Endothelial cell of umbilical vein (primary cell): Measurements from ENCODE around the gene CXCR5. TPM values are rescaled to one million over a fixed set of nuclear protein-coding genes. Genes with fewer than 3 reads are reported as not detected.

Experiments
- BruUV-seq: library from RNA; stranded (reverse); fragments of 400-500 nt; replicated peaks from 2 replicates; lab custom pipeline; 2021; lab: Mats Ljungman, UMichigan
- CTCF ChIA-PET: fragments of 300-600, 350-600 bp; sonication (Branson Sonifier 250); formaldehyde crosslinking; loops from one replicate; lab custom pipeline; 2021; ENCODE audit warnings: antibody characterized with exemption, inconsistent platforms; lab: Charles Lee
- POLR2A ChIA-PET: fragments of 300-600, 350-600 bp; sonication (Branson Sonifier 250); formaldehyde crosslinking; loops from one replicate; lab custom pipeline; 2021; ENCODE audit warnings: antibody characterized with exemption, inconsistent platforms; lab: Charles Lee
- DNase-seq: peaks from one replicate; pipeline ENCODE4 v3.0.0-alpha.2; 2011; ENCODE audit warnings: low read depth, low spot score
- FAIRE-seq: peaks from 2 replicates; lab custom pipeline; 2011; peaks lifted over from hg19 to GRCh38; lab: Jason Lieb, UNC
- H2AFZ ChIP-seq: 2 replicates; pipeline ENCODE4 v1.6.0; 2012; ENCODE audit warnings: low read depth, low read length, control low read depth, inconsistent platforms
- H3K27ac ChIP-seq: 2 replicates; pipeline ENCODE4 v1.5.1; 2011; ENCODE audit warnings: low read depth, mild to moderate bottlenecking, control low read depth, low read length, moderate library complexity; ENCODE audit not compliant: insufficient read depth
- H3K27me3 ChIP-seq, 2 experiments: 2 replicates each; pipeline versions ENCODE4 v1.6.0 to v1.6.1; 2011; ENCODE audit warnings: low read length in 2 of 2, mixed read lengths in 1 of 2; ENCODE audit not compliant: control insufficient read depth in 2 of 2, insufficient read depth in 2 of 2
- H3K36me3 ChIP-seq, 2 experiments: 2 replicates in 1 of 2; 3 replicates in 1 of 2; pipeline ENCODE4 v1.5.1; 2011; ENCODE audit warnings: low read length in 2 of 2, mild to moderate bottlenecking in 1 of 2, moderate library complexity in 1 of 2; ENCODE audit not compliant: control insufficient read depth in 2 of 2, insufficient read depth in 2 of 2; ENCODE audit errors: extremely low read depth in 1 of 2
- H3K4me1 ChIP-seq: 3 replicates; pipeline ENCODE4 v1.5.1; 2011; ENCODE audit warnings: mild to moderate bottlenecking, low read length; ENCODE audit not compliant: control insufficient read depth, insufficient read depth; ENCODE audit errors: extremely low read depth
- H3K4me2 ChIP-seq: 2 replicates; pipeline ENCODE4 v1.6.1; 2011; ENCODE audit warnings: low read length, control low read depth, mixed read lengths; ENCODE audit not compliant: insufficient read depth
- H3K4me3 ChIP-seq, 3 experiments: fragments of 200-600 bp in 1 of 3; sonication (generic), shearing (Covaris generic) in 1 of 3; replicated peaks in 1 of 3; 2 replicates each; pipeline ENCODE4 v1.5.1; 2011 to 2016; ENCODE audit warnings: control low read depth in 3 of 3, low read length in 3 of 3, mild to moderate bottlenecking in 2 of 3, inconsistent platforms in 1 of 3, low read depth in 1 of 3, moderate library complexity in 1 of 3; ENCODE audit not compliant: insufficient read depth in 1 of 3
- H3K79me2 ChIP-seq: 2 replicates; pipeline ENCODE4 v1.6.0; 2012; ENCODE audit warnings: low read length, inconsistent platforms; ENCODE audit not compliant: control insufficient read depth, insufficient read depth
- H3K9ac ChIP-seq: replicated peaks from 2 replicates; pipeline ENCODE3; 2011; ENCODE audit warnings: low read length, control low read depth; ENCODE audit not compliant: insufficient read depth; ENCODE audit errors: extremely low read depth
- H3K9me1 ChIP-seq: replicated peaks from 3 replicates; pipeline ENCODE4 v1.6.0; 2011; ENCODE audit warnings: mild to moderate bottlenecking, low read length; ENCODE audit not compliant: control insufficient read depth, insufficient read depth; ENCODE audit errors: extremely low read depth
- H3K9me3 ChIP-seq: replicated peaks from 2 replicates; pipeline ENCODE4 v1.5.1; 2012; ENCODE audit warnings: low read length, inconsistent platforms; ENCODE audit not compliant: control insufficient read depth, insufficient read depth
- H4K20me1 ChIP-seq: replicated peaks from 2 replicates; pipeline ENCODE3; 2011; ENCODE audit warnings: mild to moderate bottlenecking, low read length; ENCODE audit not compliant: control insufficient read depth, insufficient read depth; ENCODE audit errors: extremely low read depth
- CTCF ChIP-seq, 2 donors: IDR thresholded peaks; 1 replicate in 1 of 2; 2 replicates in 1 of 2; pipeline ENCODE4 v1.5.1; 2011; ENCODE audit warnings: low read length in 2 of 2, mild to moderate bottlenecking in 2 of 2, moderate library complexity in 2 of 2, control low read depth in 1 of 2, inconsistent platforms in 1 of 2, low read depth in 1 of 2; ENCODE audit not compliant: insufficient read depth in 1 of 2; ENCODE audit errors: extremely low read depth in 1 of 2
- EZH2 ChIP-seq: IDR thresholded peaks from 2 replicates; pipeline ENCODE4 v1.6.1; 2012; ENCODE audit warnings: borderline replicate concordance, low read depth, mild to moderate bottlenecking, moderate library complexity, low read length, inconsistent platforms; ENCODE audit not compliant: severe bottlenecking
- FOS ChIP-seq: IDR thresholded peaks from 2 replicates; pipeline ENCODE4 v1.6.1; 2011; ENCODE audit warnings: mild to moderate bottlenecking, low read length, moderate library complexity, borderline replicate concordance; ENCODE audit not compliant: insufficient read depth
- GATA2 ChIP-seq: IDR thresholded peaks from 2 replicates; pipeline ENCODE4 v1.7.0; 2011; ENCODE audit warnings: low read depth, mild to moderate bottlenecking, moderate library complexity, mixed read lengths, low read length; ENCODE audit not compliant: insufficient read length, insufficient read depth
- JUN ChIP-seq: IDR thresholded peaks from 2 replicates; pipeline ENCODE4 v1.6.1; 2011; ENCODE audit warnings: borderline replicate concordance, low read depth; ENCODE audit not compliant: insufficient read length, insufficient read depth
- MAX ChIP-seq: IDR thresholded peaks from 2 replicates; pipeline ENCODE4 v1.6.1; 2011; ENCODE audit not compliant: insufficient read depth, insufficient read length
- MYC ChIP-seq: IDR thresholded peaks from one replicate; pipeline ENCODE4 v1.6.1; 2011; ENCODE audit warnings: mild to moderate bottlenecking, low read depth, low read length
- POLR2A ChIP-seq: IDR thresholded peaks from 2 replicates; pipeline ENCODE4 v1.6.1; 2012; ENCODE audit warnings: low read depth, mild to moderate bottlenecking, control low read depth, low read length
- POLR2AphosphoS5 ChIP-seq: IDR thresholded peaks from 2 replicates; pipeline ENCODE4 v1.6.1; 2012; ENCODE audit warnings: low read depth, mild to moderate bottlenecking, control low read depth, low read length, moderate library complexity; ENCODE audit not compliant: insufficient read depth
- dilution Hi-C: fragments of 300-500 bp; cut with MboI; formaldehyde crosslinking; loops from one replicate; pipeline ENCODE4 v1.15.0; 2019; ENCODE audit warnings: low sequenced_read_pairs; ENCODE audit not compliant: extremely low pct_ligation_motif_present
- intact Hi-C: fragments of 100-400 bp; cut with micrococcal nuclease; formaldehyde crosslinking; loops from one replicate; pipeline ENCODE4 v1.10.0; 2022
- polyA plus RNA-seq, 4 experiments: library from polyadenylated mRNA; depleted of rRNA in 3 of 4; stranded (reverse) in 3 of 4; unstranded in 1 of 4; fragments of >200 nt; gene quantifications; 2 replicates each; pipeline versions ENCODE4 v1.2.1 to v1.2.3, GENCODE V29; 2011 to 2012; ENCODE audit warnings: missing spikeins in 1 of 4
- total RNA-seq: library from RNA; stranded (reverse); gene quantifications from 2 replicates; pipeline ENCODE4 v1.2.3, GENCODE V29; 2021

The CXCR5 gene
- total and polyA plus RNA-seq, 2 donors (not counting 3 experiments of a cell fraction or from before 2014, with no cell fraction given) = not detected

GRCh38 chr11:118886681-118887111 lies 3.0 kb downstream of the CXCR5 start:
- no peak for TF ChIP-seq GATA2
- Histone ChIP-seq H3K27ac (no peak overlapping the region), H2AFZ (no peak overlapping the region), H4K20me1 (no peaks in the 10 kb centered on the region), H3K9me1 (no peaks in the 10 kb centered on the region), H3K79me2 (no peaks in the 10 kb centered on the region), H3K27me3 (peaks cover 10 to 12% of the 10 kb centered on the region in 2 experiments), H3K9ac (no peak overlapping the region), H3K4me1 (no peaks in the 10 kb centered on the region), H3K4me3 (no peak overlapping the region), H3K9me3 (no peaks in the 10 kb centered on the region), H3K36me3 (no peaks in the 10 kb centered on the region), H3K4me2 (no peak overlapping the region)
- no peak for DNase-seq
- FAIRE-seq = no peak
- intact Hi-C loops = no loop called here
- CTCF ChIA-PET = no interaction called here
- BruUV-seq = no TSS peak
- POLR2A ChIA-PET = no interaction called here
- dilution Hi-C loops = no loop called here

GRCh38 chr11:118887206-118887605 lies 3.5 kb downstream of the CXCR5 start:
- POLR2A ChIA-PET = no interaction called here

More at GRCh38 chr11:118887206-118887605, 3.5 kb downstream of the CXCR5 start:
- no TSS peak for BruUV-seq
- dilution Hi-C loops (no loop called here), intact Hi-C loops (no loop called here)
- H3K9ac ChIP-seq = no peak overlapping the region
- H2AFZ ChIP-seq = no peak overlapping the region
- H3K4me3 ChIP-seq = no peak overlapping the region
- H3K27ac ChIP-seq = no peak overlapping the region
- no peaks in the 10 kb centered on the region for H3K79me2 ChIP-seq
- H3K4me1 ChIP-seq = no peaks in the 10 kb centered on the region
- peaks cover 12 to 14% of the 10 kb centered on the region in 2 experiments for H3K27me3 ChIP-seq
- no peaks in the 10 kb centered on the region for H3K36me3 ChIP-seq
- TF ChIP-seq MYC (no peak), POLR2A (no peak), EZH2 (no peak), JUN (no peak), CTCF (IDR thresholded peaks at IDR 0.05; ENCODE audit: extremely low read depth in 1 of 2, insufficient read depth in 1 of 2, low read depth in 1 of 2, low read length in 2 of 2) (no peak), FOS (no peak), MAX (no peak), POLR2AphosphoS5 (no peak), GATA2 (no peak)
- no peaks in the 10 kb centered on the region for H3K9me1 ChIP-seq
- H3K9me3 ChIP-seq = no peaks in the 10 kb centered on the region
- DNase-seq (no peak), FAIRE-seq (no peak)
- H3K4me2 ChIP-seq = no peak overlapping the region
- CTCF ChIA-PET = no interaction called here
- no peaks in the 10 kb centered on the region for H4K20me1 ChIP-seq
